GM21447 (cell line): ENCODE measurements around the gene DUSP2.

Experiments used
- ATAC-seq: cut with Tn5 transposase; IDR thresholded peaks from one replicate; pipeline ENCODE4 v1.9.1; 2021; ENCODE audit not compliant: unreplicated experiment

The DUSP2 gene, protein sequence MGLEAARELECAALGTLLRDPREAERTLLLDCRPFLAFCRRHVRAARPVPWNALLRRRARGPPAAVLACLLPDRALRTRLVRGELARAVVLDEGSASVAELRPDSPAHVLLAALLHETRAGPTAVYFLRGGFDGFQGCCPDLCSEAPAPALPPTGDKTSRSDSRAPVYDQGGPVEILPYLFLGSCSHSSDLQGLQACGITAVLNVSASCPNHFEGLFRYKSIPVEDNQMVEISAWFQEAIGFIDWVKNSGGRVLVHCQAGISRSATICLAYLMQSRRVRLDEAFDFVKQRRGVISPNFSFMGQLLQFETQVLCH

GRCh38 chr2:96145036-96145847 lies at the start of gene DUSP2:
DUSP2 (minus strand) TSS chr2:96145440; CDS start chr2:96145354, 86 bp downstream.
- peak; percentile 36 for ATAC-seq

DNA sequence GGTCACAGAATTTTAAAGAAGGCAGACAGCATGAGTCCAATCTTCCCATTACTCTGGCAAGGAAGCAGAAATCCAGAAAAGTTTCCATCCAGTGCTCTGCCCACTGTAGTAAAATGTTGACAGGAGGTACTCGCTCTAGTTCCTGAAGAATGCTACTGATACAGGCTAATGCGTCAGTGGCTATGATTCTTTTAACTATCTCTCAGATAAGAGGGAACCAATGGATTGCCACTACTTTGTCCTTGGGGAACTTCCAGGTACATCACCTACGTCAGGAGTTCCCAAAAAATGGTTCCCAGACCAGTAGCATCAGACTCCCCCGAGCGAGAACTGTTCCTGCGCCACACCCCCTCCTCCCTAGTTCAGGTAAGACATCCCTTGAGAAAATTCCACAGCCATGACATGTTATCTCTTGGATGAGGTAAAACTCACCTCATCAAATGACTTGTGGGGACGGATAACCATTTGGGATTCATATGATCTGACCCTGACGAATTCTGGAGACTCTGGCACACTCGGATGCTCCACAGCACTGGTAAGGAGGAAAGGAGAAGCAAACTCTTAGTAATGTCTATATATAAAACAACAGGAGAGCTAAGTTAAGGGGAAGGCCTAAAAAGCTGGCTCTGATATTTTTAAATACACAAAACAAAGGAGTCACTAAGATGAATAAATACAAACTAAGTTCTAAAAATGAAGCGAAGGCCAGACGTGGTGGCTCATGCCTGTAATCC lies 46.9 kb upstream of the DUSP2 start:
- no peak for ATAC-seq

- ATAC-seq: no peak
Observed at GRCh38 chr2:96188821-96189526, 43.7 kb upstream of the DUSP2 start.

- no peak for ATAC-seq
Observed at GRCh38 chr2:96186562-96186961, 41.3 kb upstream of the DUSP2 start.

GRCh38 chr2:96185516-96185915 lies 40.3 kb upstream of the DUSP2 start:
- ATAC-seq: no peak

- ATAC-seq: no peak
Observed at GRCh38 chr2:96184989-96185388, 39.7 kb upstream of the DUSP2 start.

DNA sequence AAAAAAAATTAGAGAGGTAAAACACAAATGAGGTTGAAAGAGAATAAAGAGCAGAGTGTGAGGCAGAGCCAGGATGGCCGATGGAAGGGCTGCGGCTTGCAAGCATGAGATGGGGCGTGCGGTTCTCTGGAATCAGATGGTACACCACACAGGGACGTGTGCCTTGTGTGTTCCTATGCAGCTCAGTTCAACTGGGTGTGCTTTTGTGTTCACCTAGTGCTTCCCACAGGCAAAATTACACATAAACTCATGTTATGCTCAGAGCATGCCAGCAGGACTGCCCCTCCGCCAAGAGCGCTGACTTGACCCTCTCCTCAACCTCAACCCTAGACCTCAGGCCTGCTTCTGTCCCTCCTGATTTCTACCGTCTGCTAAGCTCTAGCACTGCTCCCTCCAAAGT lies 38.9 kb upstream of the DUSP2 start:
- no peak for ATAC-seq

GRCh38 chr2:96181529-96181928 lies 36.3 kb upstream of the DUSP2 start:
- peak; percentile 48 for ATAC-seq

DNA sequence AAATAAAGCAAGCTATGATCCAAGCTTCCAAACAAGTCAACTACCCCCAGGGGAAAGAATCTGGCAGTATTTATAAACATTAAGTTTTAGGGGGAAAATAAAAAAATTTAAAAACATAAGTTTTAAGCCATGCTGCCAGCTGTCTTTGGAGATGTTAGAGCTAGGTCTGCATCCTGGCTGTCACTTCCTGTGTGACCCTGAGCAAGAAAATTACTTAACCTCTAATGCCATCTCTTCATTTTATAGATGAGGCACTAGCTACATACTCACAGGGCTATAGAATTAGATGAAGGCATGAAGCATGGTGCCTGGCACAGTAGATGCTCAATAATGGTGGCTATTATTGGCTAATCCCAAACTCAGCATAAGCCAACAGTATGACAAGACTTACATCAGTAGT lies 35.3 kb upstream of the DUSP2 start:
- ATAC-seq: no peak

DNA sequence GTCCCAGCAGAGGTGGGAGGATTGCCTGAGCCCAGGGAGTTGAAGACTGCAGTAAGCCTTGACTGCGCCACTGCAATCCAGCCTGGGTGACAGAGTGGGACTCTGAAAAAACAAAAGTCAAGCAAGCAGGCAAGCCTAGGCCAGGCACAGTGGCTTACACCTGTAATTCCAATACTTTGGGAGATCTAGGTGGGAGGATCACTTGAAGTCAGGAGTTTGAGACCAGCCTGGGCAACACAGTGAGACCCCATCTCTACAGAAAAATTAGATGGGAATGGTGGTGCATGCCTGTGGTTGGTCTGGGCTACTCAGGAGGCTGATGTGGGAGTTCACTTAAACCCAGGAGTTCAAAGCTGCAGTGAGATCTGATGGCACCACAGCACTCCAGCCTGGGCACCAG lies 34.8 kb upstream of the DUSP2 start:
- ATAC-seq: no peak

GRCh38 chr2:96176661-96177060 lies 31.4 kb upstream of the DUSP2 start:
- no peak for ATAC-seq

DNA sequence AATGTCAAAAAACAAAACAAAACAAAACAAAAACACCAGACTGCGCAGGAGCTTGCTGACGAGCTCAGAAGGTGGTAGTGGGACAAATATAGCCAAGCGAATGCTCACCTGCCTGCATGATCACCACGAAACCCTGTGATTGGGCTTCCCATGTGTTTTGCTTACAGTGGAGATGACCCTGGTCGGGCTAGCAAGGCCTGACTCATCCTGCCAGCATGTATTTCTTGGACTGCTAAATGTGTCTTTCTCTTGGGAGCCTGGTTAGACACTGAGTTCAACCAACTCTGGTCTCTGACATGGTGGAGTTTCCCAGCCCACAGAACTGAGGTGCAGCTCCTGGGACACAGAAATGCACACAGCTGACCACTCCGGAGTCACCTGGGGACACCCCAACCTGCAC lies 30.7 kb upstream of the DUSP2 start:
- ATAC-seq: no peak

DNA sequence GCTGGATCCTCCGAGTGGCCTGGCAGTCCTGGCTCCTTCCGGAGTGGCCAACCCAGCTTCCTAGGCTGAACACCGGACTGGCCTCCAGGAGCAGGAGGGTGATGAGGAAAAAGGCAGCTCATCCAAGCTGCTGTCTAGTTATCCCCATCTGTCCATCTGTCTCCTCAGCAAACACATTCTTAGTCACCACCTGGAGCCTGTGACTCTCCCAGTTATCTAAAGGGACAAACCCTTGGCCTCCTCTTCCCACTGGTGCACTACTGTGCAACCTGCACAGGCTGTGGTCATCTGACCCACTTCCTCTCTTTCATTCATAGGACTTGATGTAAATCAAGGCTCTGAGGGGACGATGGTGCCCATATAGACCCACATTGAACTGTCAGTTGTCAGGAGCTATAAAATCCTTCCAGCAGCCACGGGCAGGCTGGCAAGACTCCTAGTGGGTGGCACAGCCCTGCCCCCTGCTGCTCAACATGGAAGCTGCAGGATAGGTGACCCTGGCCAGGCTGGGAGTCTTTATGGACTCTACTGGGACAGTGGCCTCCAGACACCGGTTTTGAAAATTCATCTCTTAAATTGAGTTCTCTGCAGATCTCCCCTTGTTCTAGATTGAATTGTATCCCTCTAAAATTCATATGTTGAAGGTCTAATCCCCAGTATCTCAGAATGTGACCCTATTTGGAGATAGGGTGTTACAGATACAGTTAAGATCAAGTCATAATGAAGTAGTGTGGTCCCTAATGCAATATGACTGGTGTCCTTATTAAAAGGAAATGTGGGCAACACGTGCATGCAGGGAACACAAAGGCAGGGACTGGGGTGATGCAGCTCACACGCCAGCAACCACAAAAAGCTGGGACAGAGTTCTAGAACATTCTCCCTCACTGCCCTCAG lies 29.3 kb upstream of the DUSP2 start:
- peak; percentile 78 for ATAC-seq

GRCh38 chr2:96171831-96172230 lies 26.6 kb upstream of the DUSP2 start:
- no peak for ATAC-seq

DNA sequence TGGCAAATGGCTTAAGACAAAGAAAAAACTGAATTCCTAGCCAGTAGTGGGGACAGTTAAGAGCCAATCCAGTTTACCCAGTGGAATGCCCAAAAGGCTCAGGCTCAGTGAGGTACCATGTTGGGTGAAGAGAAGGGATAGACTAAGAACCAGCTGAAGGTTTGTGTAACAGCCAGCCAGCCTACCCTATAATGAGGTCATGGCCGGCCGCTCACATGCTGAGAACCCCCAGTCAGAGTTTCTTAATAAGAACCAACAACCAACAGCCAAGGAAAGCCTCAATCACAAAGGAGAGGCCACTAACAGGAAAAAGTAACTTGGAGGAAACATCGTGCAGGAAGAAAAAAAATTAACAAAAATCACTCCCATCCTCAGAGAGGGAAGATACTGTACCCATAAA lies 25.4 kb upstream of the DUSP2 start:
- no peak for ATAC-seq

- no peak for ATAC-seq
Observed at GRCh38 chr2:96169868-96170507, 24.7 kb upstream of the DUSP2 start.

GRCh38 chr2:96167407-96168013 lies 22.3 kb upstream of the DUSP2 start:
- no peak for ATAC-seq

DNA sequence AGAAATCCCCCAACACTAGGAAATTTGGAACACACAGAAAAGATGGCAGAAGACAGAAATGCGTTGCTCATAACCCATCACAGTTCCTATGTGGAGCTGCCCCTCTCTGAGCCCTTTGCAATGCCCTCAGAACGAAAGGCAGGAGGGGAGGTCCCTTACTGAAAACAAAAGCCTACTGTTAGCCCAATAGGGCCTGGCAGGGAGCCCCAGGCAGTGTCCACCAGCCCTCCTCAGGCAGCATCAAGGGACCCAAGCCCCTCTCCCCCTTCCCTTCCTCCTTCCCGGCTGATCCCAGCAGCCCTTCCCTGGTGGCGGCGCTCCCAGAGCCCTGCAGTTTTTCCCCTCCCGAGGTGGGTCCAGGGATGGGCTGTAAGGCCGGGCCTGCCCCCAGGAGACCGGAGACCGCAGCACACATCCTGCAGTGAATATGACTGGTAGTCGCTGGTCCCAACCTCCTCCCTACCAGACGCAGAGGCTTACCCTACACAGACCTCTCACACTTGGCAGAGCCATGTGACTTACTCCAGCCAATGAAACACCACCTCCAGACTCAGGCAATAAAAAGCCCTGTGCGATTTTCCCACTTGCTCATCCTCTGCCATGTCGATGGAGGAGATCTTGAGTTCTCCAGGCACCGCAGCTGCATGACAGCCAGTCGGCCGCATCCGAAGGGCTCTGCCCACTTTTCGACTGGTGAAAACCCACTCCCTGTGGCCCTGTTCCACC lies 19.4 kb upstream of the DUSP2 start:
- ATAC-seq: peak; percentile 62
